Measurements from ENCODE around the gene ADAMTS5. TPM values are rescaled to one million over a fixed set of nuclear protein-coding genes. Genes with fewer than 3 reads are reported as not detected.

The ADAMTS5 gene
- total RNA-seq (2021; fragmentation: NEBNext Ultra II Directional; extraction: Animal tissue kit (Norgen Biotek cat#: 25700)) (0.82 and 1.1 TPM in 2 replicates), polyA plus RNA-seq (2011; rRNA removed) (0.14 and 0.20 TPM in 2 replicates), polyA minus RNA-seq (2011; rRNA and poly(A)+ RNA removed) (0.38 and 0.76 TPM in 2 replicates)
- 0.23 TPM for polyA plus RNA-seq (2011; cell fraction: cytosol; rRNA removed)
- polyA plus RNA-seq (2011; cell fraction: nucleus; rRNA removed) = 0.30 TPM
- polyA plus RNA-seq (2012, experiment 1 of 2) = 0.14 to 0.31 TPM (median 0.20 TPM) in 4 replicates
- 0.05 TPM for polyA plus RNA-seq (2012, experiment 2 of 2)
- 0.73 TPM for polyA plus RNA-seq (2013, experiment 1 of 2)
- polyA plus RNA-seq (2013, experiment 2 of 2) = 0.88 TPM
- 0.44 TPM for polyA minus RNA-seq (2011; cell fraction: cytosol; rRNA and poly(A)+ RNA removed)
- 1.2 TPM for polyA minus RNA-seq (2011; cell fraction: nucleus; rRNA and poly(A)+ RNA removed)
- long read RNA-seq, experiment 1, partial matches to known transcripts = 0 of 1 reads
- long read RNA-seq, experiment 1, other reads (novel, unspliced or antisense) = 1 of 1 reads
- long read RNA-seq, experiment 2 = 0 reads

DNA sequence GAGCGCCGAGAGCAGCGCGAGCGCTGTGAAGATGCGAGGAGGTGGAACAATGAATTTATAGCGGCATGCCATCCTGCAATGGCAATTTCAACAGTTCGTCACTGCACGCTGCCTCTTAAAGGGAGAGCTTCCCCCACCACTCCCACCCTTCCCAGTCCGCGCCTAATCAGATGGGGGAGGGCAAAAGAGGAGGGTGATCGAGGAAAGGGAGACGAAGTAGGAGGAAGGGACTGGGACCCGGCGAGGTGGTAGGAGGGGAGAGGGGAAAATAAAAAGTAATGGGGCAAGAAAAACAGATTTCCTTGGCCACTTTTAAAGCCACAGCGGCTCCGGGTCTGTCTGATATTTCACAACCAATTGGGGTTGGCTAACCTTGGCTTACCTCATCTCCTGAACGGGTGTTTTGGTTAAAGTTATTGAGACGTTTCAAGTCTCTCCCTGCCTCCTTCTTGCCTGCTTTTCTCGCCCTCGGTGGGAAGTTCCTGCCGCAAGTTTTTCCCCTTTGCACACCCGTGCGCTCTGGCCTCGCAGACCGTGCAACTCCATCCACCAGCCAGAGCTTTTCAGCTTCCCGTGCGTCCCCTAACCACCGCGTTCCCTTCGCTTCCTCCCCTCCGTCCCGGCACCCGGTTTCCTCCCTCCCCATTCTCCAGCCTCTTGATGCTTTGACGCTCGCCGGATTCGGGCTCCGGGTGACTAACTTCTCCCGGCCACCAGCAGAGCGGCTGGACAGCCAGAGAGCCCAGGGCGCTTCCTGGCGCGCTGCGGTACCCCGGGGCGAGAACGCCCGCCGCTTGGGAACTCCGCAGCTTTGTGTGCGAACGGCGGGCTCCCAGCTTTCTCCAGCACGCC, at the start of gene ADAMTS5:
TSS of gene ADAMTS5 (minus strand) at position 27 of the 852 bp plus-strand sequence. CDS start 697 bp downstream, outside the sequence.
- no peak for FAIRE-seq
- Histone ChIP-seq H2AFZ (ENCODE audit: low read length) (peak within 1 kb of the TSS; percentile 91), H2AK5ac (ENCODE audit: low read depth, low read length) (no peak within 1 kb of the TSS), H2BK15ac (ENCODE audit: low read length) (0 out of 2 replicates have a peak within 1 kb of the TSS, but pooled peaks have one; percentile 61), H3K23me2 (ENCODE audit: low read depth, low read length) (peaks cover 23% of the 10 kb centered on the region; the same call in 1 of the 2 replicates), H3K4me2 (ENCODE audit: insufficient read depth in 1 of 2, low read depth in 2 of 2, low read length in 2 of 2) (peak within 1 kb of the TSS; percentile 95 to 97), H3K27ac (ENCODE audit: low read depth, low read length) (no peak within 1 kb of the TSS), H3K79me2 (ENCODE audit: control insufficient read depth in 1 of 2, insufficient read depth in 2 of 2, low read length in 2 of 2) (no peaks in the 10 kb centered on the region), H3K27me3 (replicated peaks in 1 of 4; ENCODE audit: control insufficient read depth in 3 of 4, extremely low read depth in 1 of 4, insufficient read depth in 3 of 4, low read length in 3 of 4) (peaks cover 0 to 43% (median 32%) of the 10 kb centered on the region in 4 experiments; a peak in 6 of 7 replicates), H3K4me3 (ENCODE audit: extremely low read depth in 1 of 4, insufficient read depth in 2 of 4, low read depth in 3 of 4, low read length in 4 of 4) (peak within 1 kb of the TSS; percentile 41 to 75 (median 72)), H3K18ac (ENCODE audit: extremely low read depth, low read length) (peak within 1 kb of the TSS; percentile 87), H2BK12ac (ENCODE audit: low read depth, low read length) (peak within 1 kb of the TSS; percentile 93), H3K4ac (replicated peaks; ENCODE audit: insufficient read length, low read depth, low read length) (peak within 1 kb of the TSS; percentile 14), H3K9me3 (ENCODE audit: insufficient read depth in 2 of 2, low read depth in 1 of 2, low read length in 1 of 2) (no peaks in the 10 kb centered on the region), H3K36me3 (ENCODE audit: control insufficient read depth in 2 of 4, insufficient read depth in 4 of 4, low read length in 3 of 4) (no peaks in the 10 kb centered on the region), H4K20me1 (replicated peaks in 1 of 2; ENCODE audit: control insufficient read depth in 1 of 2, insufficient read depth in 2 of 2, low read length in 2 of 2) (no peaks in the 10 kb centered on the region), H3K56ac (replicated peaks; ENCODE audit: insufficient read length, low read depth, low read length) (peak within 1 kb of the TSS; percentile 43), H2BK120ac (replicated peaks; ENCODE audit: low read depth, low read length) (peak within 1 kb of the TSS; percentile 69), H3K14ac (ENCODE audit: insufficient read length) (no peak within 1 kb of the TSS), H4K8ac (ENCODE audit: extremely low read depth, insufficient read depth, low read length) (peak within 1 kb of the TSS; percentile 30), H2BK20ac (ENCODE audit: low read length) (peak within 1 kb of the TSS; percentile 90), H4K91ac (replicated peaks; ENCODE audit: insufficient read length, low read length) (peak within 1 kb of the TSS; percentile 93), H3K79me1 (ENCODE audit: low read depth, low read length) (no peaks in the 10 kb centered on the region), H2BK5ac (ENCODE audit: low read depth, low read length) (peak within 1 kb of the TSS; percentile 35; the same call in 1 of the 2 replicates), H3K9ac (replicated peaks in 1 of 4; ENCODE audit: extremely low read depth in 1 of 4, low read depth in 3 of 4, low read length in 3 of 4) (peak within 1 kb of the TSS in 1 of 4 experiments; percentile 24; a peak in 2 of 7 replicates), H3K23ac (ENCODE audit: insufficient read length) (no peak within 1 kb of the TSS), H3K4me1 (replicated peaks in 1 of 4; ENCODE audit: control insufficient read depth in 3 of 4, insufficient read depth in 4 of 4, low read length in 3 of 4) (peaks cover 4 to 9% (median 9%) of the 10 kb centered on the region in 4 experiments; a peak in 6 of 7 replicates), H4K5ac (ENCODE audit: insufficient read length, low read depth, low read length) (no peak within 1 kb of the TSS)
- CTCF ChIA-PET (ENCODE audit: partially characterized antibody) = interaction anchor here (1.1 to 3.0 kb wide), 5 partner anchors 50 to 122 kb away, joined by 3 to 10 read pairs (median 4); partner anchors contain the start of gene ADAMTS1
- POLR2A ChIA-PET (ENCODE audit: partially characterized antibody) = interaction anchor here (0.7 to 1.5 kb wide), 4 partner anchors 11 to 123 kb away, joined by 3 to 4 read pairs (median 3); no protein-coding TSS in a partner anchor
- WGBS, 2 experiments (ENCODE audit: extremely low coverage in 1 of 2, insufficient coverage in 1 of 2, insufficient read length in 1 of 2, insufficient replicate concordance in 2 of 2, low coverage in 1 of 2, low lambda C conversion rate in 2 of 2, missing lambda C conversion rate in 1 of 2) = 2% methylated on average over 44 of the region's 55 CpGs; no CpG with 5 or more reads in 1 of the 2 experiments
- peak in 1 of 2 experiments; percentile 69 for DNase-seq (ENCODE audit: low read depth in 1 of 2, low spot score in 2 of 2)
- TF ChIP-seq, protein P1, sequence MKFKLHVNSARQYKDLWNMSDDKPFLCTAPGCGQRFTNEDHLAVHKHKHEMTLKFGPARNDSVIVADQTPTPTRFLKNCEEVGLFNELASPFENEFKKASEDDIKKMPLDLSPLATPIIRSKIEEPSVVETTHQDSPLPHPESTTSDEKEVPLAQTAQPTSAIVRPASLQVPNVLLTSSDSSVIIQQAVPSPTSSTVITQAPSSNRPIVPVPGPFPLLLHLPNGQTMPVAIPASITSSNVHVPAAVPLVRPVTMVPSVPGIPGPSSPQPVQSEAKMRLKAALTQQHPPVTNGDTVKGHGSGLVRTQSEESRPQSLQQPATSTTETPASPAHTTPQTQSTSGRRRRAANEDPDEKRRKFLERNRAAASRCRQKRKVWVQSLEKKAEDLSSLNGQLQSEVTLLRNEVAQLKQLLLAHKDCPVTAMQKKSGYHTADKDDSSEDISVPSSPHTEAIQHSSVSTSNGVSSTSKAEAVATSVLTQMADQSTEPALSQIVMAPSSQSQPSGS (IDR thresholded peaks at IDR 0.05; ENCODE audit: low read length) = no peak
- TF ChIP-seq HDAC2 (IDR thresholded peaks at IDR 0.05; ENCODE audit: borderline replicate concordance in 1 of 2, low read depth in 2 of 2, low read length in 2 of 2) (0 out of 4 replicates have a peak, but pooled peaks of 1 of the 2 experiments have one; percentile 55), KDM1A (IDR thresholded peaks at IDR 0.05; ENCODE audit: borderline replicate concordance, low read length) (no peak)
- TF ChIP-seq, protein P2, sequence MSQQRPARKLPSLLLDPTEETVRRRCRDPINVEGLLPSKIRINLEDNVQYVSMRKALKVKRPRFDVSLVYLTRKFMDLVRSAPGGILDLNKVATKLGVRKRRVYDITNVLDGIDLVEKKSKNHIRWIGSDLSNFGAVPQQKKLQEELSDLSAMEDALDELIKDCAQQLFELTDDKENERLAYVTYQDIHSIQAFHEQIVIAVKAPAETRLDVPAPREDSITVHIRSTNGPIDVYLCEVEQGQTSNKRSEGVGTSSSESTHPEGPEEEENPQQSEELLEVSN (IDR thresholded peaks at IDR 0.05) = 0 out of 2 replicates have a peak, but pooled peaks have one; percentile 26

Measured in H1 (cell line).